ENCODE measurements around the gene TMEM185A. TPM values are rescaled to one million over a fixed set of nuclear protein-coding genes. Genes with fewer than 3 reads are reported as not detected.
"Not testable (repeated sequence)": the region's sequence is repeated elsewhere in the genome, so short reads cannot be mapped to it uniquely, and the experiment has no call there.

Gene TMEM185A
- total and polyA plus RNA-seq, 8 donors: 5.1 to 13.7 (median 9.0) TPM

- Histone ChIP-seq H3K4me3 (no peak overlapping the region), H3K27ac (no peak overlapping the region), H3K4me1 (peaks cover 0 to 4% (median 0%) of the 10 kb centered on the region in 3 donors), H3K36me3 (no peaks in the 10 kb centered on the region), H3K9me3 (no peaks in the 10 kb centered on the region), H3K27me3 (no peaks in the 10 kb centered on the region)
- 56 to 74% methylated on average over 3 of the region's 3 CpGs for WGBS, 2 donors
- peak; percentile 93 for FAIRE-seq
- ATAC-seq: no peak
- intact Hi-C loops (cut with DNase I): no loop called here
- no peak for DNase-seq
- no peak for TF ChIP-seq CTCF (IDR thresholded peaks at IDR 0.05)
These were observed 12.7 kb downstream of the TMEM185A start for GRCh38 chrX:149618871-149619270.

- ATAC-seq (no peak), DNase-seq (no peak), FAIRE-seq (no peak)
- Histone ChIP-seq H3K36me3 (no peaks in the 10 kb centered on the region), H3K27me3 (no peaks in the 10 kb centered on the region), H3K4me3 (no peak overlapping the region), H3K9me3 (no peaks in the 10 kb centered on the region), H3K27ac (no peak overlapping the region), H3K4me1 (peaks cover 0 to 6% (median 0%) of the 10 kb centered on the region in 3 donors)
- no peak for TF ChIP-seq CTCF (IDR thresholded peaks at IDR 0.05)
- 50 to 93% methylated on average over 1 of the region's 1 CpG for WGBS, 2 donors
- intact Hi-C loops (cut with DNase I): no loop called here
These were observed 19.9 kb downstream of the TMEM185A start for GRCh38 chrX:149611623-149612175.

- no peak for DNase-seq
- 69 to 95% methylated on average over 5 of the region's 5 CpGs for WGBS, 2 donors
- H3K4me3 ChIP-seq: no peak overlapping the region
- FAIRE-seq: no peak
- ATAC-seq: no peak
- no peaks in the 10 kb centered on the region for H3K36me3 ChIP-seq
- H3K9me3 ChIP-seq: no peaks in the 10 kb centered on the region
- intact Hi-C loops (cut with DNase I): no loop called here
- no peak overlapping the region for H3K27ac ChIP-seq
- no peak for TF ChIP-seq CTCF (IDR thresholded peaks at IDR 0.05)
- H3K27me3 ChIP-seq: no peaks in the 10 kb centered on the region
- peaks cover 0 to 6% (median 0%) of the 10 kb centered on the region in 3 donors for H3K4me1 ChIP-seq
These were observed 21.1 kb downstream of the TMEM185A start for GRCh38 chrX:149610511-149610910.

GRCh38 chrX:149607699-149608098 is 23.9 kb downstream of the TMEM185A start:
- Histone ChIP-seq H3K36me3 (no peaks in the 10 kb centered on the region), H3K27ac (no peak overlapping the region), H3K4me1 (no peaks in the 10 kb centered on the region), H3K9me3 (no peaks in the 10 kb centered on the region), H3K27me3 (no peaks in the 10 kb centered on the region), H3K4me3 (no peak overlapping the region)
- DNase-seq (no peak), ATAC-seq (no peak), FAIRE-seq (no peak)
- intact Hi-C loops (cut with DNase I): no loop called here
- TF ChIP-seq CTCF (IDR thresholded peaks at IDR 0.05): no peak

- H3K4me1 ChIP-seq; H3K36me3 ChIP-seq; H3K27ac ChIP-seq; intact Hi-C loops (cut with DNase I); H3K9me3 ChIP-seq; DNase-seq; ATAC-seq; H3K4me3 ChIP-seq; FAIRE-seq; H3K27me3 ChIP-seq: not testable (repeated sequence)
- 77 to 83% methylated on average over 7 of the region's 7 CpGs for WGBS, 2 donors
These were observed 26.2 kb downstream of the TMEM185A start for GRCh38 chrX:149605248-149605885.

GRCh38 chrX:149598603-149599002 is 33.0 kb downstream of the TMEM185A start:
- DNase-seq; H3K27me3 ChIP-seq; H3K4me3 ChIP-seq; FAIRE-seq; H3K27ac ChIP-seq; H3K9me3 ChIP-seq; ATAC-seq; intact Hi-C loops (cut with DNase I); H3K4me1 ChIP-seq; H3K36me3 ChIP-seq: not testable (repeated sequence)
- 19% methylated on average over 4 of the region's 11 CpGs; no CpG with 5 or more reads in 1 of the 2 donors for WGBS, 2 donors

GRCh38 chrX:149595943-149596342 is 35.6 kb downstream of the TMEM185A start:
- not testable (repeated sequence) for H3K36me3 ChIP-seq, H3K4me3 ChIP-seq

GRCh38 chrX:149595214-149595613 is 36.4 kb downstream of the TMEM185A start, which contains the start of gene HSFX2:
Gene HSFX2, minus strand, starts transcription at chrX:149595314. Its CDS starts 614 bp downstream, at chrX:149594700.
- H3K4me1 ChIP-seq; DNase-seq; H3K9me3 ChIP-seq; intact Hi-C loops (cut with DNase I); H3K27ac ChIP-seq; H3K36me3 ChIP-seq; H3K27me3 ChIP-seq; ATAC-seq; FAIRE-seq; H3K4me3 ChIP-seq: not testable (repeated sequence)
- WGBS, 2 donors: no CpG with 5 or more reads among the region's 17 CpGs

More at GRCh38 chrX:149595943-149596342, 35.6 kb downstream of the TMEM185A start:
- FAIRE-seq; ATAC-seq; DNase-seq; H3K9me3 ChIP-seq; intact Hi-C loops (cut with DNase I); H3K27me3 ChIP-seq; H3K27ac ChIP-seq; H3K4me1 ChIP-seq: not testable (repeated sequence)
- no CpG with 5 or more reads among the region's 7 CpGs for WGBS, 2 donors

Data from pancreas (tissue), 10 donors.